ENCODE measurements around the gene BRI3. TPM values are rescaled to one million over a fixed set of nuclear protein-coding genes. Genes with fewer than 3 reads are reported as not detected.
A peak's percentile ranks its signal among the peaks of the same experiment; 100 is the strongest.

The BRI3 gene
- total RNA-seq, 1 donor from 2014 or later = 516 TPM

- Histone ChIP-seq H3K36me3 (peaks cover 56% of the 10 kb centered on the region), H3K27me3 (ENCODE audit: low read depth) (no peaks in the 10 kb centered on the region), H3K4me1 (peaks cover 14% of the 10 kb centered on the region), H3K27ac (no peak overlapping the region), H3K4me3 (no peak overlapping the region), H3K9me3 (no peaks in the 10 kb centered on the region)
- ATAC-seq = peak in 1 of 2 donors; percentile 9
- DNase-seq = no peak
- intact Hi-C loops (cut with DNase I) = no loop called here
- TF ChIP-seq CTCF (IDR thresholded peaks at IDR 0.05) = no peak
These were observed 39.7 kb upstream of the BRI3 start for GRCh38 chr7:98241674-98242241.

GRCh38 chr7:98242342-98242741 lies 39.1 kb upstream of the BRI3 start:
- no peak for DNase-seq
- Histone ChIP-seq H3K36me3 (peaks cover 50% of the 10 kb centered on the region), H3K27ac (no peak overlapping the region), H3K4me3 (no peak overlapping the region), H3K27me3 (ENCODE audit: low read depth) (no peaks in the 10 kb centered on the region), H3K4me1 (peaks cover 19% of the 10 kb centered on the region), H3K9me3 (no peaks in the 10 kb centered on the region)
- no peak for TF ChIP-seq CTCF (IDR thresholded peaks at IDR 0.05)
- no peak for ATAC-seq
- intact Hi-C loops (cut with DNase I) = no loop called here

- intact Hi-C loops (cut with DNase I) = no loop called here
- Histone ChIP-seq H3K27me3 (ENCODE audit: low read depth) (no peaks in the 10 kb centered on the region), H3K36me3 (peaks cover 47% of the 10 kb centered on the region), H3K4me3 (no peak overlapping the region), H3K27ac (no peak overlapping the region), H3K9me3 (no peaks in the 10 kb centered on the region), H3K4me1 (peaks cover 25% of the 10 kb centered on the region)
- ATAC-seq = no peak
- no peak for TF ChIP-seq CTCF (IDR thresholded peaks at IDR 0.05)
- no peak for DNase-seq
These were observed 38.6 kb upstream of the BRI3 start for GRCh38 chr7:98242934-98243333.

- Histone ChIP-seq H3K4me1 (peaks cover 44% of the 10 kb centered on the region), H3K4me3 (no peak overlapping the region), H3K27ac (peak overlapping the region; percentile 55), H3K27me3 (ENCODE audit: low read depth) (no peaks in the 10 kb centered on the region), H3K9me3 (no peaks in the 10 kb centered on the region), H3K36me3 (peaks cover 28% of the 10 kb centered on the region)
- DNase-seq (no peak), ATAC-seq (no peak)
- no peak for TF ChIP-seq CTCF (IDR thresholded peaks at IDR 0.05)
- intact Hi-C loops (cut with DNase I) = no loop called here
These were observed 36.6 kb upstream of the BRI3 start for GRCh38 chr7:98244871-98245270.

- no peak for DNase-seq
- no peak for TF ChIP-seq CTCF (IDR thresholded peaks at IDR 0.05)
- Histone ChIP-seq H3K4me3 (no peak overlapping the region), H3K27me3 (ENCODE audit: low read depth) (no peaks in the 10 kb centered on the region), H3K4me1 (peaks cover 65% of the 10 kb centered on the region), H3K27ac (peak overlapping the region; percentile 89), H3K9me3 (no peaks in the 10 kb centered on the region), H3K36me3 (peaks cover 15% of the 10 kb centered on the region)
- no peak for ATAC-seq
- intact Hi-C loops (cut with DNase I) = no loop called here
These were observed 33.3 kb upstream of the BRI3 start for GRCh38 chr7:98248156-98248555.
